HEK293T (cell line): ENCODE data around the gene LMOD1.

Source experiments
- CTCF ChIA-PET: fragments of 350-600 bp; formaldehyde crosslinking; extraction: SDS; loops from one replicate; lab custom pipeline; 2021; ENCODE audit warnings: antibody characterized with exemption, inconsistent platforms; lab: Yijun Ruan, JAX
- POLR2A ChIA-PET: fragments of 350-600 bp; formaldehyde crosslinking; extraction: SDS; loops from one replicate; lab custom pipeline; 2020; ENCODE audit warnings: antibody characterized with exemption, inconsistent platforms; lab: Yijun Ruan, JAX
- DNase-seq: peaks from one replicate; pipeline ENCODE4 v3.0.0; 2012; ENCODE audit warnings: mixed read lengths; ENCODE audit errors: extremely low spot score
- ARNT ChIP-seq: fragments of 450-650 bp; IDR thresholded peaks from 2 replicates; pipeline ENCODE4 v1.6.1; 2017; ENCODE audit warnings: mild to moderate bottlenecking
- BHLHE40 ChIP-seq: fragments of 450-650 bp; IDR thresholded peaks from 2 replicates; pipeline ENCODE4 v1.6.1; 2016; ENCODE audit warnings: mild to moderate bottlenecking, moderate library complexity, borderline replicate concordance
- CTBP1 ChIP-seq: fragments of 450-650 bp; IDR thresholded peaks from 2 replicates; pipeline ENCODE4 v1.6.1; 2016; ENCODE audit warnings: borderline replicate concordance
- ELF4 ChIP-seq: fragments of 450-650 bp; IDR thresholded peaks from 2 replicates; pipeline ENCODE4 v1.6.1; 2017; ENCODE audit warnings: antibody characterized with exemption
- FOXA1 ChIP-seq: fragments of 450-650 bp; IDR thresholded peaks from 2 replicates; pipeline ENCODE4 v1.6.1; 2016; ENCODE audit warnings: mild to moderate bottlenecking
- FOXK2 ChIP-seq: fragments of 450-650 bp; IDR thresholded peaks from 2 replicates; pipeline ENCODE4 v1.6.1; 2016; ENCODE audit warnings: mild to moderate bottlenecking
- FOXM1 ChIP-seq: fragments of 450-650 bp; IDR thresholded peaks from 2 replicates; pipeline ENCODE4 v1.6.1; 2017; ENCODE audit warnings: mild to moderate bottlenecking, borderline replicate concordance
- HDGF ChIP-seq: fragments of 450-650 bp; IDR thresholded peaks from 2 replicates; pipeline ENCODE4 v1.6.1; 2017; ENCODE audit warnings: antibody characterized with exemption, borderline replicate concordance
- L3MBTL2 ChIP-seq: fragments of 450-650 bp; conservative IDR thresholded peaks from 2 replicates; pipeline ENCODE4 v1.6.1; 2016; ENCODE audit warnings: mild to moderate bottlenecking
- LEF1 ChIP-seq: fragments of 450-650 bp; IDR thresholded peaks from 2 replicates; pipeline ENCODE4 v1.6.1; 2017; ENCODE audit warnings: mild to moderate bottlenecking, borderline replicate concordance
- NFRKB ChIP-seq: fragments of 450-650 bp; IDR thresholded peaks from 2 replicates; pipeline ENCODE4 v1.6.1; 2016; ENCODE audit warnings: mild to moderate bottlenecking, moderate library complexity
- SP1 ChIP-seq: fragments of 450-650 bp; IDR thresholded peaks from 2 replicates; pipeline ENCODE4 v1.6.1; 2017
- SUZ12 ChIP-seq: fragments of 450-650 bp; IDR thresholded peaks from 2 replicates; pipeline ENCODE4 v1.6.1; 2016; ENCODE audit warnings: mild to moderate bottlenecking
- TARDBP ChIP-seq: fragments of 450-650 bp; IDR thresholded peaks from 2 replicates; pipeline ENCODE4 v1.6.1; 2016
- ZNF384 ChIP-seq: fragments of 450-650 bp; IDR thresholded peaks from 2 replicates; pipeline ENCODE4 v1.6.1; 2016
- TF ChIP-seq, protein P1 (sequence below): fragments of 450-650 bp; IDR thresholded peaks from 2 replicates; pipeline ENCODE4 v1.6.1; 2016

Gene LMOD1

DNA sequence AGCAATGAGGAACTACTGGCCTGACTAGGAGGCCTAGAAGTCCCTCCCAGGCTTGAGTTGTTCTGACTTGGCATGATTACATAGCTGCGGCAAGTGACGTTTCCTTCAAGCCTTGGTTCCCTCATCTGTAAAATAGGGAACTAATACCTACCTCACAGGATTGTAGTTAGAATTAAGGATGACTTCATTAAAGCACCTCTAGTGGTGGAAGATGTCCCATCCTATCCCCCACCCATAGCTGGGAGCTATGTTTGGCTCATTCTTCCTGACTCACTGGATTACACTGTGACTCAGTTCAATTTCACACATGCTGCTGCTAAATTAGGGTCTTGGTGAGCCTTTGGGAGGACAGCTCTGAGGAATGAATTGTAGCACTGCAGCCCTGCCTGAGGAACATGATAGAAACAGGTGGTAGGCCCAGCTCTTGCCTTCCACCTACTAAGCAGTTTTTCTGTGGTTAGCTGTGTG lies 63.6 kb downstream of the LMOD1 start:
- POLR2A ChIA-PET = interaction anchor here (0.8 to 1.9 kb wide), 2 partner anchors 10 to 71 kb away, joined by 3 to 6 read pairs; no protein-coding TSS in a partner anchor
- DNase-seq = no peak
- CTCF ChIA-PET = interaction anchor here (0.7 to 4.4 kb wide), 3 partner anchors 10 to 13 kb away, joined by 3 to 22 read pairs (median 4); no protein-coding TSS in a partner anchor
- no peak for TF ChIP-seq L3MBTL2
- TF ChIP-seq CTBP1 = no peak
- TF ChIP-seq FOXA1 = no peak
- no peak for TF ChIP-seq LEF1
- no peak for TF ChIP-seq BHLHE40
- no peak for TF ChIP-seq FOXK2
- TF ChIP-seq FOXM1 = no peak
- no peak for TF ChIP-seq NFRKB
- no peak for TF ChIP-seq TARDBP

DNA sequence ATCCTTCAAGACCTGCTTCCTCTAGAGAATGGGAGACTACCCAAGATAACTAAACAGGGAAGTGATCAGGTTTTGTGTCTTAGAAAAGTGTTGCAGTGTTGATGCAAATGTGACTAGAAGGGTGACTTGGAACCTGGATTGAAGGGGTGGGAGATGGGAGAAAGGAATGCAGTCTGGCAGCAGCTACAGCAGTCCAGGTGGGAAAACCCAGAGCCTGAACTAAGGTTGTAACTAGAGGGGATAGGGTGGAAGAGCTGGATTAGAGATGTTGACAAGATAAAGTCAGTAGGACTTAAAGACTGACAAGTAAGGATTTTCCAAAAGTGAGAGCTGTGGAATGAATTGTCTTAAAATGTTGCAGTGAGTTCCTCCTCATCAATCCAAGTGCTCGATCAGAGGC lies 64.7 kb downstream of the LMOD1 start:
- POLR2A ChIA-PET = interaction anchor here (0.6 to 1.4 kb wide), 2 partner anchors 12 to 32 kb away, joined by 3 read pairs; no protein-coding TSS in a partner anchor
- no peak for DNase-seq
- CTCF ChIA-PET = interaction anchor here (4.4 kb wide), 1 partner anchor 15 kb away, joined by 22 read pairs; no protein-coding TSS in a partner anchor
- TF ChIP-seq L3MBTL2 (no peak), LEF1 (no peak), HDGF (no peak), CTBP1 (no peak), ARNT (no peak), FOXA1 (no peak), ELF4 (no peak), SUZ12 (no peak), FOXK2 (no peak), TARDBP (no peak)

DNA sequence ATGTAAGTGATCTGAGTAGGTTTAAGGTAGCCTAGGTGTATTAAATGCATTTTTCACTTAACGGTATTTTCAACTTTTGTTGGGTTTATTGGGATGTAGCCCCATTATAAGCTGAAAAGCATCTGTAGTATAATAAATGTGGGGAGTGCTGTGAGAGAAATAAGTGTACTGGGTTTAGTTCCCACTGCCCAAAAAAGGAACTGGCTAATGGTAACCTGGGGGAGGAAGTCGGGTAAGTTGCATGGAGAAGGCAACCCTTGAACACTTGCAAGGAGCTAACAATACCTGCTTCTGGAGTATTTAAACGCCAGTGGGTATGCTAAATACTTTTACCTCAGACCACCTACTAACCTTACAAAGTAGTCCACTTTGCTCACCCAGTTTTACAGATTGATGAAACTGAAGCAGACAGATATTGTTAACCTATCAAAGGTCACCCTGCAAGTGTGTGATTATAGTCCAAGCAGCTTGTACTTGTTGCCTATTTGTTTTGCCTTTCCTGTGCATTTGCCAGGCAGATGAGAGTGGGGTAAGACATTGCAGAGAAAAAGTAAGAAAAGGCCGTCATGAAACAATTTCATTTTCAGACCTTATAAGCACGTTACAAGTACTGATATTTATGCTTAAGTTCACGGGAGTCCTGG lies 65.3 kb downstream of the LMOD1 start:
- TF ChIP-seq, protein P1, sequence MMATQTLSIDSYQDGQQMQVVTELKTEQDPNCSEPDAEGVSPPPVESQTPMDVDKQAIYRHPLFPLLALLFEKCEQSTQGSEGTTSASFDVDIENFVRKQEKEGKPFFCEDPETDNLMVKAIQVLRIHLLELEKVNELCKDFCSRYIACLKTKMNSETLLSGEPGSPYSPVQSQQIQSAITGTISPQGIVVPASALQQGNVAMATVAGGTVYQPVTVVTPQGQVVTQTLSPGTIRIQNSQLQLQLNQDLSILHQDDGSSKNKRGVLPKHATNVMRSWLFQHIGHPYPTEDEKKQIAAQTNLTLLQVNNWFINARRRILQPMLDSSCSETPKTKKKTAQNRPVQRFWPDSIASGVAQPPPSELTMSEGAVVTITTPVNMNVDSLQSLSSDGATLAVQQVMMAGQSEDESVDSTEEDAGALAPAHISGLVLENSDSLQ = no peak
- no peak for TF ChIP-seq ZNF384
- no peak for TF ChIP-seq ELF4
- no peak for TF ChIP-seq TARDBP
- TF ChIP-seq ARNT = no peak
- TF ChIP-seq NFRKB = no peak
- TF ChIP-seq CTBP1 = no peak
- TF ChIP-seq SUZ12 = no peak
- no peak for TF ChIP-seq L3MBTL2
- TF ChIP-seq LEF1 = no peak
- TF ChIP-seq FOXA1 = no peak
- no peak for TF ChIP-seq FOXK2
- TF ChIP-seq SP1 = no peak
- ChIA-PET CTCF (interaction anchor here (4.4 kb wide), 1 partner anchor 15 kb away, joined by 22 read pairs; no protein-coding TSS in a partner anchor), POLR2A (interaction anchor here (0.6 to 1.4 kb wide), 3 partner anchors 13 to 32 kb away, joined by 3 to 5 read pairs (median 3); no protein-coding TSS in a partner anchor)
- DNase-seq = no peak

DNA sequence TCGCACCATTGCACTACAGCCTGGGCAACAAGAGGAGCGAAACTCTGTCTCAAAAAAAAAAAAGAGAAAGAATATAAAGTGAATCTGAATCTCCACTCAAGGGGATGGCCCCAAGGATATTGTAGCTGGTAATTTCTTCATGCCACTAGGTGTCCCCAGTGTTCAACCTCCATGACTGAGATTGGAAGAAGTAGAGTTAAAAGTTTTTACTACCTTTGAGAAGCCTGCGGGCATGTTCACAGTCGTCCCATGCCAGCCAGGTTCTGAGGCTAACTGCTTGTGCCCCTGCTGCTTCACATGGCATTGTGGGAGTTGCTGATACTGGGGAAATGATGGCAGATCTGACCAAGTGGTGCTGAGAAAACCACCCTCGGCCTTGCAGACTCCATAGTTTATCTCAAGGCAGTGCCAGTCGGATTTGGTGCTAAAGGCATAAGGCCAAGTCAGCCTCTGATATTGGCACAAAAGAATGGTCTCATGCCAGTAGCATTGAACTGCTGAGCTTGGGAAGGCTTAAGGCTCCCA lies 68.4 kb downstream of the LMOD1 start:
- TF ChIP-seq ZNF384 = no peak
- no peak for TF ChIP-seq TARDBP
- no peak for TF ChIP-seq HDGF
- TF ChIP-seq ARNT = no peak
- no peak for TF ChIP-seq ELF4
- no peak for TF ChIP-seq FOXK2
- TF ChIP-seq LEF1 = no peak
- TF ChIP-seq NFRKB = no peak
- no peak for TF ChIP-seq SUZ12
- TF ChIP-seq SP1 = no peak
- POLR2A ChIA-PET = interaction anchor here (1.0 kb wide), 1 partner anchor 104 kb away, joined by 3 read pairs; no protein-coding TSS in a partner anchor
- peak; percentile 69 for DNase-seq
- CTCF ChIA-PET = interaction anchor here (0.5 to 1.4 kb wide), 11 partner anchors 10 to 242 kb away, joined by 3 to 7 read pairs (median 3); no protein-coding TSS in a partner anchor

DNA sequence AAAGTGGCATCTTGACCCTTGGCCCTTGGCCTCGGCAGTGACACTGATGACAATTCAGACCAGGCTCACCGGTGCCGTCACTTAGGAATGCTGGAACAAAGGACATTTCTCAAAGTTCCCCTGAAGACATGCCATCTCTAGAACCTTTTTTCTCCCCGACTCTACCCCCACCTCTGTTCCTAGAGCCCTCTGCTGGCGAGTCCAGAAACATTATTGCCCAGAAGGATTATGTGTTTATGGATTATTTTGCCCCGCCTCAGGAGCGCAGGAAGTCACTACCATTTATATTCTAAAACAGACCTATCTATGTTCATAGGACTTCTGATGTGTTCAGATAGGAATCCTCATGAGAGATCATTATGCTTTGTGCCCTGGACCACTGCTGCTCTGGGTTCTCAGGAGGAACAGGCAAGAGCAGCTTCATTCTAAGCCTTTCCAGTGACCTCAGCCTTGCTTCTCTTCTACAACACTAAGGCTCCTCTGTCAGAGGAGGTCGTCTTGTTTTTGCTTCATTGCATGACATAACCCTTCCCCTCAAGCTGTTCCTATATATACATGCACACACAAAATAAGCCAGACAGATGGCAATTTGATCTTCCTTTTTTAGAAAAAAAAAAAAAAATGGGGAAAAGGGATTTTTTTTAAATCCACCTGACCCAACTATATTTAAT lies 70.1 kb downstream of the LMOD1 start:
- CTCF ChIA-PET = interaction anchor here (0.6 to 0.7 kb wide), 5 partner anchors 9 to 264 kb away, joined by 3 to 6 read pairs (median 3); no protein-coding TSS in a partner anchor
- POLR2A ChIA-PET = no interaction called here
- DNase-seq = peak; percentile 47
- TF ChIP-seq BHLHE40 (no peak), TARDBP (no peak), NFRKB (no peak), HDGF (no peak), LEF1 (no peak), L3MBTL2 (no peak), FOXA1 (no peak), FOXK2 (no peak), SUZ12 (no peak), ELF4 (no peak), FOXM1 (no peak), ARNT (no peak), SP1 (no peak), ZNF384 (no peak)
- TF ChIP-seq, protein P1 = no peak

DNA sequence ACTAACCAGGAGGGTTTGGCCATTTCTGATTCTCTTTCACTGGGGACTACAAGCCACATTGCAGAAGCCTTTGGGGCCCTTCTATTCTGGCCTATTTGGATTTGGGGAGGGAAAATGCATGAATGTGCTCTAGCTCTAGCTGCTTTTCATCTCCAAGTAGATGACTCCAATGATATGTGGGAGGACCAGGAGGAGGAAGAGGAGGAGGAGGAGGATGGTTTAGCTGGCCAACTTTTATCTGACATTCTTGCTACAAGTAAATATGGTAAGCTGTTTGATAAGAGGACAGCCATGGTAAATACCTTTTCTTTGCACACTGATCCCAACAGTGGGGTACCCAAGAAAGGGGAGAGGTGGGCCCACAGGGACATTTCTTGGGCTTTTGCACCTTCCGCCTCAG lies 71.7 kb downstream of the LMOD1 start:
- DNase-seq = no peak

More for the DNA sequence above, 71.7 kb downstream of the LMOD1 start:
- TF ChIP-seq SUZ12 = no peak
- no peak for TF ChIP-seq FOXA1
- TF ChIP-seq BHLHE40 = no peak
- no peak for TF ChIP-seq FOXK2
- TF ChIP-seq CTBP1 = no peak
- TF ChIP-seq, protein P1 = no peak
- TF ChIP-seq L3MBTL2 = no peak
- no peak for TF ChIP-seq ZNF384
- TF ChIP-seq LEF1 = no peak
- TF ChIP-seq SP1 = no peak
- TF ChIP-seq ARNT = no peak
- TF ChIP-seq FOXM1 = no peak
- TF ChIP-seq TARDBP = no peak
- no peak for TF ChIP-seq NFRKB
- no peak for TF ChIP-seq ELF4
- ChIA-PET CTCF (interaction anchor here (1.0 kb wide), 1 partner anchor 261 kb away, joined by 3 read pairs; no protein-coding TSS in a partner anchor), POLR2A (no interaction called here)
